Skeletal muscle tissue (tissue), 4 donors: ENCODE data around the gene GAS7. TPM values are rescaled to one million over a fixed set of nuclear protein-coding genes. Genes with fewer than 3 reads are reported as not detected.

Source experiments
- H3K27ac ChIP-seq: one replicate; pipeline ENCODE4 v1.7.0; 2013; ENCODE audit warnings: mild to moderate bottlenecking, low read depth, low read length, inconsistent platforms
- H3K27me3 ChIP-seq, 3 donors: one replicate each; pipeline ENCODE4 v1.7.0; 2013; ENCODE audit warnings: low read length in 3 of 3; ENCODE audit not compliant: control insufficient read depth in 3 of 3, insufficient read depth in 3 of 3
- H3K36me3 ChIP-seq, 3 donors: one replicate each; pipeline ENCODE4 v1.7.0; 2013; ENCODE audit warnings: low read length in 3 of 3; ENCODE audit not compliant: control insufficient read depth in 3 of 3, insufficient read depth in 3 of 3
- H3K4me1 ChIP-seq, 3 donors: one replicate each; pipeline ENCODE4 v1.7.0; 2013; ENCODE audit warnings: low read length in 3 of 3, mild to moderate bottlenecking in 3 of 3; ENCODE audit not compliant: control insufficient read depth in 3 of 3, insufficient read depth in 3 of 3
- H3K4me3 ChIP-seq, 3 donors: one replicate each; pipeline ENCODE4 v1.7.0; 2013; ENCODE audit warnings: low read length in 3 of 3
- H3K9ac ChIP-seq, 3 donors: one replicate each; pipeline ENCODE4 v1.7.0; 2013; ENCODE audit warnings: low read length in 3 of 3, mild to moderate bottlenecking in 3 of 3, moderate library complexity in 2 of 3, low read depth in 1 of 3
- H3K9me3 ChIP-seq, 3 donors: one replicate each; pipeline ENCODE4 v1.7.0; 2013; ENCODE audit warnings: low read length in 3 of 3; ENCODE audit not compliant: control insufficient read depth in 3 of 3
- total RNA-seq: library from RNA; depleted of rRNA; stranded (reverse); fragments of >200 nt; gene quantifications from one replicate; pipeline ENCODE4 v1.2.3, GENCODE V29; 2014
- donor health status: Osteomylitis.

GAS7 gene
- total RNA-seq, 1 donor from 2014 or later: 58.5 TPM

GRCh38 chr17:10224582-10225195, 26.3 kb upstream of the GAS7 start:
- Histone ChIP-seq H3K9ac (no peak overlapping the region), H3K27ac (no peak overlapping the region), H3K9me3 (no peaks in the 10 kb centered on the region), H3K27me3 (no peaks in the 10 kb centered on the region), H3K36me3 (no peaks in the 10 kb centered on the region), H3K4me3 (no peak overlapping the region), H3K4me1 (no peaks in the 10 kb centered on the region)

GRCh38 chr17:10219193-10219592, 20.8 kb upstream of the GAS7 start:
- H3K36me3 ChIP-seq: no peaks in the 10 kb centered on the region
- H3K27ac ChIP-seq: no peak overlapping the region
- no peaks in the 10 kb centered on the region for H3K4me1 ChIP-seq
- H3K9me3 ChIP-seq: peaks cover 0 to 4% (median 0%) of the 10 kb centered on the region in 3 donors
- H3K9ac ChIP-seq: no peak overlapping the region
- no peaks in the 10 kb centered on the region for H3K27me3 ChIP-seq
- no peak overlapping the region for H3K4me3 ChIP-seq

GRCh38 chr17:10217916-10218315, 19.5 kb upstream of the GAS7 start:
- H3K9ac ChIP-seq: no peak overlapping the region
- no peak overlapping the region for H3K27ac ChIP-seq
- H3K9me3 ChIP-seq: peaks cover 0 to 4% (median 0%) of the 10 kb centered on the region in 3 donors
- H3K4me3 ChIP-seq: no peak overlapping the region
- no peaks in the 10 kb centered on the region for H3K27me3 ChIP-seq
- H3K4me1 ChIP-seq: no peaks in the 10 kb centered on the region
- H3K36me3 ChIP-seq: no peaks in the 10 kb centered on the region

- no peak overlapping the region for H3K9ac ChIP-seq
These were observed 18.0 kb upstream of the GAS7 start for GRCh38 chr17:10216213-10216938.

GRCh38 chr17:10215286-10215685, 16.9 kb upstream of the GAS7 start:
- no peak overlapping the region for H3K4me3 ChIP-seq
- no peaks in the 10 kb centered on the region for H3K27me3 ChIP-seq
- H3K9ac ChIP-seq: no peak overlapping the region
- no peak overlapping the region for H3K27ac ChIP-seq
- no peaks in the 10 kb centered on the region for H3K36me3 ChIP-seq
- no peaks in the 10 kb centered on the region for H3K4me1 ChIP-seq
- peaks cover 0 to 4% (median 0%) of the 10 kb centered on the region in 3 donors for H3K9me3 ChIP-seq

More at GRCh38 chr17:10216213-10216938, 18.0 kb upstream of the GAS7 start:
- H3K27me3 ChIP-seq: no peaks in the 10 kb centered on the region
- no peaks in the 10 kb centered on the region for H3K4me1 ChIP-seq
- no peaks in the 10 kb centered on the region for H3K36me3 ChIP-seq
- peaks cover 0 to 4% (median 0%) of the 10 kb centered on the region in 3 donors for H3K9me3 ChIP-seq
- no peak overlapping the region for H3K27ac ChIP-seq
- H3K4me3 ChIP-seq: no peak overlapping the region

GRCh38 chr17:10211666-10212065, 13.3 kb upstream of the GAS7 start:
- Histone ChIP-seq H3K9me3 (no peaks in the 10 kb centered on the region), H3K4me1 (no peaks in the 10 kb centered on the region), H3K27ac (no peak overlapping the region), H3K27me3 (no peaks in the 10 kb centered on the region), H3K36me3 (no peaks in the 10 kb centered on the region), H3K4me3 (no peak overlapping the region), H3K9ac (no peak overlapping the region)

GRCh38 chr17:10210151-10210574, 11.8 kb upstream of the GAS7 start:
- Histone ChIP-seq H3K36me3 (no peaks in the 10 kb centered on the region), H3K4me3 (no peak overlapping the region), H3K4me1 (no peaks in the 10 kb centered on the region), H3K27me3 (no peaks in the 10 kb centered on the region), H3K9ac (no peak overlapping the region), H3K27ac (no peak overlapping the region), H3K9me3 (peaks cover 0 to 6% (median 2%) of the 10 kb centered on the region in 3 donors)

- H3K36me3 ChIP-seq: no peaks in the 10 kb centered on the region
- H3K9ac ChIP-seq: no peak overlapping the region
- no peaks in the 10 kb centered on the region for H3K4me1 ChIP-seq
- no peak overlapping the region for H3K27ac ChIP-seq
- peaks cover 0 to 6% (median 2%) of the 10 kb centered on the region in 3 donors for H3K9me3 ChIP-seq
- no peaks in the 10 kb centered on the region for H3K27me3 ChIP-seq
- no peak overlapping the region for H3K4me3 ChIP-seq
These were observed 10.3 kb upstream of the GAS7 start for GRCh38 chr17:10208604-10209193.

GRCh38 chr17:10207153-10207552, 8.7 kb upstream of the GAS7 start:
- Histone ChIP-seq H3K36me3 (no peaks in the 10 kb centered on the region), H3K27ac (no peak overlapping the region), H3K4me3 (no peak overlapping the region), H3K9me3 (peaks cover 2 to 6% (median 2%) of the 10 kb centered on the region in 3 donors), H3K4me1 (no peaks in the 10 kb centered on the region), H3K27me3 (no peaks in the 10 kb centered on the region), H3K9ac (no peak overlapping the region)
